ENCODE data around the gene DNAJC21.

GRCh38 chr5:34899066-34899465 is 30.3 kb upstream of the DNAJC21 start:
- TF ChIP-seq CTCF (IDR thresholded peaks at IDR 0.05; ENCODE audit: low read length) (no peak), EZH2 (IDR thresholded peaks at IDR 0.05; ENCODE audit: borderline replicate concordance, low read length) (no peak)
